NB4 (cell line): Measurements from ENCODE around the gene ACTR8.

ENCODE experiments used
- CTCF ChIP-seq: IDR thresholded peaks from one replicate; pipeline ENCODE4 v1.5.1; 2012; ENCODE audit warnings: low read depth, low read length
- POLR2A ChIP-seq: IDR thresholded peaks from 2 replicates; pipeline ENCODE4 v1.6.1; 2011; ENCODE audit warnings: mild to moderate bottlenecking; ENCODE audit not compliant: insufficient read length; ENCODE audit errors: extremely low read depth

- no peak for TF ChIP-seq CTCF
- no peak for TF ChIP-seq POLR2A
Measured at GRCh38 chr3:53836084-53836872, 45.7 kb downstream of the ACTR8 start.
